HFFc6 (cell line): Measurements from ENCODE around the gene CHRNA10. TPM values are rescaled to one million over a fixed set of nuclear protein-coding genes. Genes with fewer than 3 reads are reported as not detected.

Source experiments
- DNase-seq: peaks from one replicate; pipeline ENCODE4 v3.0.0-alpha.2; 2018
- H3K27ac Mint-ChIP-seq: 2 replicates; pipeline ENCODE4 v1.8.0; 2020; ENCODE audit warnings: mild to moderate bottlenecking, mixed read lengths
- H3K27me3 Mint-ChIP-seq: 2 replicates; pipeline ENCODE4 v1.8.0; 2021; ENCODE audit warnings: mild to moderate bottlenecking, moderate library complexity, mixed read lengths; ENCODE audit not compliant: insufficient read depth
- H3K36me3 Mint-ChIP-seq: 2 replicates; pipeline ENCODE4 v1.8.0; 2021; ENCODE audit warnings: low read depth, mixed read lengths
- H3K4me1 Mint-ChIP-seq: 2 replicates; pipeline ENCODE4 v1.8.0; 2020; ENCODE audit warnings: low read depth, mixed read lengths
- H3K4me3 Mint-ChIP-seq: 2 replicates; pipeline ENCODE4 v1.8.0; 2020; ENCODE audit warnings: mild to moderate bottlenecking, moderate library complexity, mixed read lengths
- H3K9me3 Mint-ChIP-seq: 2 replicates; pipeline ENCODE4 v1.8.0; 2020; ENCODE audit warnings: mild to moderate bottlenecking, mixed read lengths
- total RNA-seq, 6 experiments: library from RNA; stranded (reverse); fragmentation: NEBNext Ultra II Directional; extraction: Animal tissue kit (Norgen Biotek cat#: 25700); gene quantifications; 2 replicates in 1 of 6; 3 replicates in 5 of 6; pipeline ENCODE4 v1.2.3, GENCODE V29; 2021
- TF ChIP-seq, protein P1 (sequence below): fragments of 200-600 bp; sonication (generic); IDR thresholded peaks from 2 replicates; pipeline ENCODE4 v1.5.0; 2021; ENCODE audit warnings: antibody characterized with exemption, mild to moderate bottlenecking

Gene CHRNA10
- total RNA-seq, 6 experiments from 2014 or later = 0.23 to 0.57 (median 0.38) TPM

DNA sequence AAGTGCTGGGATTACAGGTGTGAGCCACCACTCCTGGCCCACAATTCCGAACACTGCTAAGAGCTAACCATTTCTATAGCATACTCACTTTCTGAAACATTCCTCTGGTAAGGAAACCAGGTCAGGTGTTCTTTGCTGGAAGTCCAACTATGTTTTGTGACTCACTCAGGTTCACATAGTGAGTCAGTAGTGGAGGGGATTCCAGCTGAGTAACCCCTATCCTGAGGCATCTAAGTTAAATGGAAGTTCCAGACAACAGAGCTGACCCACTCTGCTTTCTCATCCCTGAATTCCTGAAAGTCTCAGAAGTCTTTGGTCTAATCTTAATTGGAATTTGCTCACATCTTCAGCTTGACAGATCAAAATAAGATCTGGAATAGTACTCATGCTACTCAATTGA, 3.0 kb upstream of the CHRNA10 start:
- Mint-ChIP-seq H3K4me1 (peaks cover 27% of the 10 kb centered on the region), H3K27ac (peak overlapping the region; percentile 75), H3K36me3 (peaks cover 43% of the 10 kb centered on the region), H3K27me3 (peaks cover 2% of the 10 kb centered on the region; the same call in 1 of the 2 replicates), H3K4me3 (no peak overlapping the region), H3K9me3 (no peaks in the 10 kb centered on the region)
- peak; percentile 55 for DNase-seq
- TF ChIP-seq, protein P1, sequence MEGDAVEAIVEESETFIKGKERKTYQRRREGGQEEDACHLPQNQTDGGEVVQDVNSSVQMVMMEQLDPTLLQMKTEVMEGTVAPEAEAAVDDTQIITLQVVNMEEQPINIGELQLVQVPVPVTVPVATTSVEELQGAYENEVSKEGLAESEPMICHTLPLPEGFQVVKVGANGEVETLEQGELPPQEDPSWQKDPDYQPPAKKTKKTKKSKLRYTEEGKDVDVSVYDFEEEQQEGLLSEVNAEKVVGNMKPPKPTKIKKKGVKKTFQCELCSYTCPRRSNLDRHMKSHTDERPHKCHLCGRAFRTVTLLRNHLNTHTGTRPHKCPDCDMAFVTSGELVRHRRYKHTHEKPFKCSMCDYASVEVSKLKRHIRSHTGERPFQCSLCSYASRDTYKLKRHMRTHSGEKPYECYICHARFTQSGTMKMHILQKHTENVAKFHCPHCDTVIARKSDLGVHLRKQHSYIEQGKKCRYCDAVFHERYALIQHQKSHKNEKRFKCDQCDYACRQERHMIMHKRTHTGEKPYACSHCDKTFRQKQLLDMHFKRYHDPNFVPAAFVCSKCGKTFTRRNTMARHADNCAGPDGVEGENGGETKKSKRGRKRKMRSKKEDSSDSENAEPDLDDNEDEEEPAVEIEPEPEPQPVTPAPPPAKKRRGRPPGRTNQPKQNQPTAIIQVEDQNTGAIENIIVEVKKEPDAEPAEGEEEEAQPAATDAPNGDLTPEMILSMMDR = no peak

DNA sequence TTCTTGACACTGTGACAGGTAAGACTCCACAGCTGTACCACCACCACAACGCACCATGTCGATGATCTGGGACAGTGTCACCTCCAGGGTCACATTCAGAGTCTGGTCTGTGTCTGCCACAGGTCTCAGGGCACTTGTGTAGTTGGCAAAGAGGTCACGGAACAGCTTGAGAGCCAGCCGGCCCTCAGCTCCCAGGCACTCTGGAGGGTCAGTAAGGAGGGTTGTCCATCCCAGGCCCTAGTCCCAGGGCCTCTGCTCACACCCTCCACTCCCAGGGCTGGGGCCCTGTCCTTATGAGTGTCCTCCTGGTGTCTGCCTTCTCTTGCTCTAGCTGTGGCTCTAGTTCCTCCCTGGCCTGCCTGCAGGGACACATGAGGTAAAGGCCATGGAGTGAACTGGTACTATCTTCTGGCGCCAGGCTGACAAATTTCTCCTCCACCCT, 1.4 kb downstream of the CHRNA10 start:
- TF ChIP-seq, protein P1 = no peak
- Mint-ChIP-seq H3K4me3 (no peak overlapping the region), H3K9me3 (no peaks in the 10 kb centered on the region), H3K27me3 (peaks cover 4% of the 10 kb centered on the region; the same call in 1 of the 2 replicates), H3K4me1 (peaks cover 9% of the 10 kb centered on the region), H3K36me3 (peaks cover 36% of the 10 kb centered on the region), H3K27ac (peak overlapping the region; percentile 3; the same call in 1 of the 2 replicates)
- DNase-seq = no peak

DNA sequence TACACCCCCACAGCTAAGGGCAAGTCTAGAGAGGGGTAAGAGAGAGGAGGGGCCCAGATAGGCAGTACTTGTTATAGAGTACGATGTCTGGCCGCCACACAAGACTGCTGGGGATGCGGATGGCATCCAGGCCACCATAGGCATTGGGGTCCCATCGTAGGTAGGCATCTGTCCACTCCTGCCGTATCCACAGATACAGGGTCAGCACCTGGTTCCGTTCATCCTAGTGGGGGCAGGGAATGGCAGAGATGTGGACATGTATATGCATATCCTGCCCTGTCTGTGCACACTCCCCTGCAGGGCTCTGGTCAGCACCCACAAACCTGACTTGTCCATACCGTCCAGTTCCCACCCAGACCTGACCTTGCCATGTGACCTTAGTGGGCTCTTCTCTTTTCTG, 2.1 kb downstream of the CHRNA10 start:
- Mint-ChIP-seq H3K4me3 (no peak overlapping the region), H3K27me3 (peaks cover 4% of the 10 kb centered on the region; the same call in 1 of the 2 replicates), H3K27ac (no peak overlapping the region), H3K36me3 (peaks cover 36% of the 10 kb centered on the region), H3K9me3 (no peaks in the 10 kb centered on the region), H3K4me1 (peaks cover 3% of the 10 kb centered on the region)
- TF ChIP-seq, protein P1 = no peak
- DNase-seq = no peak

DNA sequence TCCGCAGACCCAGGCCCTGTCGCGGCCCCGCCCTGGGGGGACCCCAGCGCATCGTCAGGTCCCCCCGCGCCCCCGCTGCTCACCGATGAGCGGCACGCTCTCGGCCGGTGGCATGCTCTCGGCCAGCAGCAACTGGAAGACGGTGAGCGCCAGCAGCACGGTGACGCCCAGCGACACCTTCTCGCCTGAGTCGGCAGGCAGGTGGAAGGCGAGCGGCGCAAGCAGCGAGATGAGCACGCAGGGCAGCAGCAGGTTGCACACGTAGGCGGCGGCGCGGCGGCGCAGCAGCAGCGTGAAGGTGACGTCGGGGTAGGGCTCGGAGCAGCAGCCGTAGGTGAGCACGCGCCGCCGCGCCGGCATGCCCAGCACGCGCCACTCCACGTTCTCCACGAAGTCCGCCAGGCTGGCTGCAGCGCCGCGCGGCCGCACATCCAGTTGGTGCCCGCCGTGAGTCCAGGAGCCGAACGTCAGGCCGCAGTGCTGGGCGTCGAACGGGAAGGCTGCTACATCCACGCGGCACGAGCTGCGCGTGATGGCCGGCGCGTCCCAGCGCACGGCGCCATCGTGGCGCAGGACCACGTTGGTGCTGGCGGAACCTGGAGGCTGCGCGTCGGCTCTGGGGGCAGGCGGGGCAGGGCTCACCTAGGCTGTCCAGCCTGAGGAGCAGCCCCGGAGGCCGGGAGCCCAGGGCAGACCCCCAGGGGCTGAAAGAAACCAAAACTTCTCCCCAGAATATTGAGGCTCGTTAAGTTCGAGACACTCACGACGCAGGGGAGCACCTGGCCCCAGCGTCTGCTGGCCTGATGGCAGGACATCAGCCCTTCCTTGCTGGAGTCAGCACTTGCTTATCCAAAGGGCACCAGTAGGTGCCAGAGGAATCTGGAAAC, 3.8 kb downstream of the CHRNA10 start:
- Mint-ChIP-seq H3K4me3 (no peak overlapping the region), H3K4me1 (no peaks in the 10 kb centered on the region), H3K9me3 (no peaks in the 10 kb centered on the region), H3K27ac (no peak overlapping the region), H3K36me3 (peaks cover 27% of the 10 kb centered on the region), H3K27me3 (peaks cover 4% of the 10 kb centered on the region)
- no peak for DNase-seq
- TF ChIP-seq, protein P1 = no peak

DNA sequence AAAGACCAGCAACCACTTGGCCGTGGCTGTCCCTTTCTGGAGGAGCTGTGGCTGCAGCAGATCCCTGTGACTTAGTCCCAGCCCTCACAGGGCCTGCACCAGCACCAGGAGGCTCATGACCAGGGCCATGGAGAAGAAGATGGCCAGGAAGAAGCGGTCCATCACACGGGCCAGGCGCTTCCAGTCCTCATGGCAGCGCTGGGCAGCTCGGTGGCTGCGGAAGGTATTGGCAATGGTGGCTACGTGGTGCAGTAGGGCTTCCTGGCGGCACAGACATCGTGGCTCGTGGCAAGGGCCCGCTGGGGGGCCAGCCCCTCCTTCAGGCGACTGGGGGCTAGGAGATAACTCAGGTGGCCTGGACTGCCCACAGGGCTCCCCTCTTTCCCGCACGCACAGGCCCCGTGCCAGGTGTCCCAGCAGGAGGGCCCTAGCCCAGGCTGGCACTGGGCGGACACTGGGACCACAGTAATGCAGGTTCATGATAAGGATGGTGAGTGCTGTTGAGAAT, 5.1 kb downstream of the CHRNA10 start:
- no peak overlapping the region for H3K27ac Mint-ChIP-seq
- DNase-seq = no peak
- H3K9me3 Mint-ChIP-seq = no peaks in the 10 kb centered on the region
- TF ChIP-seq, protein P1 = no peak
- no peaks in the 10 kb centered on the region for H3K4me1 Mint-ChIP-seq
- peaks cover 24% of the 10 kb centered on the region for H3K36me3 Mint-ChIP-seq
- no peak overlapping the region for H3K4me3 Mint-ChIP-seq
- H3K27me3 Mint-ChIP-seq = peaks cover 4% of the 10 kb centered on the region
